RWPE2 (cell line): ENCODE results near the gene PRR29.
A peak's percentile ranks its signal among the peaks of the same experiment; 100 is the strongest.

ENCODE experiments used
- ATAC-seq: fragments of 200-7000 bp; cut with Tn5 transposase; 3 replicates; pipeline ENCODE4 v1.9.1; 2021; ENCODE audit warnings: low read depth
- DNase-seq: peaks from one replicate; pipeline ENCODE4 v3.0.0-alpha.2; 2020; ENCODE audit warnings: low spot score
- H3K27ac ChIP-seq: fragments of 450-650 bp; 2 replicates; pipeline ENCODE4 v1.5.1; 2017; ENCODE audit warnings: mild to moderate bottlenecking; ENCODE audit not compliant: poor library complexity, severe bottlenecking
- H3K27me3 ChIP-seq: fragments of 250-450 bp; sonication (Bioruptor Pico); 2 replicates; pipeline ENCODE4 v1.5.1; 2021; ENCODE audit warnings: mild to moderate bottlenecking, moderate library complexity; ENCODE audit not compliant: insufficient read depth, poor library complexity, severe bottlenecking
- H3K36me3 ChIP-seq: fragments of 250-450 bp; sonication (Bioruptor Pico); 2 replicates; pipeline ENCODE4 v1.5.1; 2020; ENCODE audit warnings: low read depth, mild to moderate bottlenecking, moderate library complexity
- H3K4me1 ChIP-seq: fragments of 250-450 bp; sonication (Bioruptor Pico); 2 replicates; pipeline ENCODE4 v1.5.1; 2021; ENCODE audit warnings: mild to moderate bottlenecking, moderate library complexity; ENCODE audit not compliant: insufficient read depth, poor library complexity, severe bottlenecking
- H3K4me3 ChIP-seq: fragments of 250-450 bp; sonication (Bioruptor Pico); 2 replicates; pipeline ENCODE4 v1.5.1; 2021; ENCODE audit warnings: mild to moderate bottlenecking, moderate library complexity; ENCODE audit not compliant: severe bottlenecking
- H3K9me3 ChIP-seq: fragments of 250-450 bp; sonication (Bioruptor Pico); 2 replicates; pipeline ENCODE4 v1.5.1; 2021; ENCODE audit warnings: mild to moderate bottlenecking, moderate library complexity; ENCODE audit not compliant: severe bottlenecking
- TF ChIP-seq, protein P1 (sequence below): fragments of 450-650 bp; IDR thresholded peaks from one replicate; pipeline ENCODE4 v1.5.1; 2017; ENCODE audit warnings: mild to moderate bottlenecking, moderate library complexity; ENCODE audit not compliant: poor library complexity, severe bottlenecking

The PRR29 gene

DNA sequence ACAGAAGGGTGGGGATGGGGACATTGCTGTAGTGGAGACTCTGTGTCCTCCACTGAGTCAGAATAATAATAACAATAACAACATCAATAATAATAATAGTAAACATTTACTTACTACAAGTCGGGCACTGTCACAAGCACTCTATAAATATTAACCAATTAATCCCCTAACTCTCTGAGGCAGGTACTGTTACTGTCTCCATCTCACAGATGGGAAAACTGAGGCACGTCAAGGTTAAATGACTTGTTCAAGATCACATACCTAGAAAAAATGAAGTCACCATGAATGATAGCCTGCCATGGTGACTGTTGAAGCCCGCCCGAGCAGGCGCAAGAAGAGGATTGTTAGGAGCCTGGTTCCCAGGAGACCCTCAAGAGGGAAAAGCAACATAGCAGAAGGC, 10.2 kb downstream of the PRR29 start:
- Histone ChIP-seq H3K27ac (no peak overlapping the region), H3K27me3 (no peaks in the 10 kb centered on the region), H3K36me3 (no peaks in the 10 kb centered on the region), H3K9me3 (no peaks in the 10 kb centered on the region), H3K4me1 (peaks cover 2% of the 10 kb centered on the region), H3K4me3 (no peak overlapping the region)
- ATAC-seq, result no peak
- TF ChIP-seq, protein P1, sequence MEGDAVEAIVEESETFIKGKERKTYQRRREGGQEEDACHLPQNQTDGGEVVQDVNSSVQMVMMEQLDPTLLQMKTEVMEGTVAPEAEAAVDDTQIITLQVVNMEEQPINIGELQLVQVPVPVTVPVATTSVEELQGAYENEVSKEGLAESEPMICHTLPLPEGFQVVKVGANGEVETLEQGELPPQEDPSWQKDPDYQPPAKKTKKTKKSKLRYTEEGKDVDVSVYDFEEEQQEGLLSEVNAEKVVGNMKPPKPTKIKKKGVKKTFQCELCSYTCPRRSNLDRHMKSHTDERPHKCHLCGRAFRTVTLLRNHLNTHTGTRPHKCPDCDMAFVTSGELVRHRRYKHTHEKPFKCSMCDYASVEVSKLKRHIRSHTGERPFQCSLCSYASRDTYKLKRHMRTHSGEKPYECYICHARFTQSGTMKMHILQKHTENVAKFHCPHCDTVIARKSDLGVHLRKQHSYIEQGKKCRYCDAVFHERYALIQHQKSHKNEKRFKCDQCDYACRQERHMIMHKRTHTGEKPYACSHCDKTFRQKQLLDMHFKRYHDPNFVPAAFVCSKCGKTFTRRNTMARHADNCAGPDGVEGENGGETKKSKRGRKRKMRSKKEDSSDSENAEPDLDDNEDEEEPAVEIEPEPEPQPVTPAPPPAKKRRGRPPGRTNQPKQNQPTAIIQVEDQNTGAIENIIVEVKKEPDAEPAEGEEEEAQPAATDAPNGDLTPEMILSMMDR, result no peak
- no peak for DNase-seq

DNA sequence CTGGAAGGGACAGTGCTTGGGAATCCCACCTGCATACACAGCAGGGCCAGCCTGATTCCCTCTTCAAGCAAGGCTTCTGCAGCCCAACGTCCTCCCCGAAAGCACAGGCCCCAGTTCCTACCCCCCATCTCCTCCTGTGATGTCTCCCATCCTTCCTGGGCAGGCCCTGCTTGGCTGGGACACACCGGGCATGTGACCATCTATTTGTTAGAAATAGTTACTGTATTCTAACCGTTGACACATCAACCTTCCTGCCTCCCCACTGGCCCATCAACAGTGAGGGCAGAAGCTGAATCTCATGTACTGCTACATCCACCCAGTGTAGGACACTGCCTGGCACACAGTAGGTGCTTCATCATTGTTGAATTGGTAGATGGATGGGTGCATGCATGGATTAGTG, 10.7 kb downstream of the PRR29 start:
- Histone ChIP-seq H3K9me3 (no peaks in the 10 kb centered on the region), H3K4me1 (peaks cover 2% of the 10 kb centered on the region), H3K27me3 (no peaks in the 10 kb centered on the region), H3K4me3 (no peak overlapping the region), H3K27ac (no peak overlapping the region), H3K36me3 (no peaks in the 10 kb centered on the region)
- ATAC-seq, result no peak
- DNase-seq, result peak; percentile 29
- TF ChIP-seq, protein P1, result no peak

DNA sequence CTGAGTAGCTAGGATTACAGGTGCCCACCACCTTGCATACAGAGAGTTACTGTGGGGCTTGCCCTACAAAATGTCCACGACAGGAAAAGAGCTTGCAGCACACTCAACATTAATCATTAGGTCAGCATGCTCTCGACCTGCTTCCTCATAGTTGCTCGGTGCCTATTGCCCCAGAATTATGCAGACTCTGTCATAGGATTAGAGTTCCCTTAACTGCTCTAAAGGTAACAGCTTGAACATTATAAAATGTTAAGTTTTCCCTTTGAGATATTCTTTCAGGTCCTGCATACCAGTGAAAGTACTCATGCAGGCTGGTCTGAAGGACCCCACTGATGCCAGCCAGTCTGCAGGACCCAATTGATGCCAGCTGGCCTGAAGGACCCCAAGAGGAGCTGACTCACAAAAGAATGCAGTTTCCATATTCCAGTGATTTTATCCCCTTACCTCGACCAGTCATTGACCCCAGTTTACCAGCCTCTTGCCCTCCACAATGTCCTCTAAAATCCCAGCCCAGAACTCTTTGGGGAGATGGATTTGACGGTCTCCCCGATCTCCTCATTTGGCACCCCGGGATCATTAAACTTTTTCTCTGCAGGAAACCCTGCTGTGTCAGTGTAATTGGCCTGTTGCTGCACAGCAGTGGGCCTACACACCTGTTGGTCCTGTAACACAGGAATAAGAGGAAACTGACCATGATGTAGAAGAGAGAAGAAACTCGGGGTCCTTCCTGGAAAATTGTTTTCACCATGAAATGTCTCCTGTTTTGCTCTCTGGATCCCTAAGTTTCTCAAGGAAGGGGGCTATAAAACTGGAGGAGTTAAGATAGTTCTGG, 11.6 kb downstream of the PRR29 start:
- H3K36me3 ChIP-seq, result no peaks in the 10 kb centered on the region
- no peaks in the 10 kb centered on the region for H3K27me3 ChIP-seq
- H3K4me3 ChIP-seq, result no peak overlapping the region
- DNase-seq, result no peak
- ATAC-seq, result peak; percentile 80
- no peak overlapping the region for H3K27ac ChIP-seq
- TF ChIP-seq, protein P1, result no peak
- no peaks in the 10 kb centered on the region for H3K9me3 ChIP-seq
- H3K4me1 ChIP-seq, result peaks cover 2% of the 10 kb centered on the region

DNA sequence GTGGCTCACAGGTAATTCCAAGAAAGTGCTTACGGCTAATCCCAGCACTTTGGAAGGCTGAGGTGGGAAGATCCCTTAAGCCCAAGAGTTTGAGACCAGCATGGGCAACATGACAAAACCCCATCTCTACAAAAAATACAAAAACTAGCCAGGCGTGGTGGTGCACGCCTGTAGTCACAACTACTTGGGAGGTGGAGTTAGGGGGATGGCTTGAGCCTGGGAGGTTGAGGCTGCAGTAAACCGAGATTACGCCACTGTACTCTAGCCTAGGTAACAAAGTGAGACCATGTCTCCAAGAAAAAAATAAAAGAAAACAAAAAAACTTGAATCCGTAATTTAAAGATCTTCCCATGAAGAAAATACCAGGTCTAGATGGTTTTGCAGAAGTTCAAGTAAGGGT, 17.3 kb downstream of the PRR29 start:
- no peaks in the 10 kb centered on the region for H3K4me1 ChIP-seq
- ATAC-seq (no peak), DNase-seq (no peak)
- TF ChIP-seq, protein P1, result no peak
- H3K9me3 ChIP-seq, result no peaks in the 10 kb centered on the region
- H3K36me3 ChIP-seq, result no peaks in the 10 kb centered on the region
- no peaks in the 10 kb centered on the region for H3K27me3 ChIP-seq
- no peak overlapping the region for H3K27ac ChIP-seq
- no peak overlapping the region for H3K4me3 ChIP-seq

DNA sequence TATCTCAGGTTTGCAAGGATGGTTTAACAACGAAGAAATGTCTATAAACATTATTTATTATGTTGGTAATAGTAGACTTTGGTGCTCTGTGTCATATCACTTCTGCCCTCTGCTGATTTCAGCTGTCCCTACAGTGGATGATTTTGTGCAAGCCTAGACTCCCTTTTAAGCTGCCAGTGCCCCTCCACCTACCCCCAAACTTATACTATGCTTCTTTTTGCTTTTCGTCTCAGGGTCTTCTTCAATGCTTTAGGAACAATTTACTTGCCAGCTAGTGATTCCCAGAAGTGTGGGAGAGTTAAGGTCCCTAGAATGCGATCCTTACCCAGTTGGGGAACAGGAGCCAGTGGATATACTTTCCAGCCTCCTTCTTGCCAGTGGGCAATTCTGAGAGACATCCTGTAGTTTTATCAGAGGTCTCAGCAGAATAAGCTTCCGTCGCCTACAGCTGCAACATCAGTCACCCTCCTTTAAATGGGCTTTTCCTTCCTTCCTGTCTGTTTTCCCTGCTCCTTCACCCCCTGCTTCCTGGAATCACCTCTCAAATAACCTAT, 18.2 kb downstream of the PRR29 start:
- H3K36me3 ChIP-seq, result no peaks in the 10 kb centered on the region
- H3K9me3 ChIP-seq, result no peaks in the 10 kb centered on the region
- DNase-seq (no peak), ATAC-seq (0 out of 3 replicates have a peak, but pooled peaks have one; percentile 38)
- no peak overlapping the region for H3K4me3 ChIP-seq
- TF ChIP-seq, protein P1, result peak; percentile 33
- H3K4me1 ChIP-seq, result no peaks in the 10 kb centered on the region
- no peak overlapping the region for H3K27ac ChIP-seq
- no peaks in the 10 kb centered on the region for H3K27me3 ChIP-seq
